Measurements from ENCODE around the gene SLC66A2.
A peak's percentile ranks its signal among the peaks of the same experiment; 100 is the strongest.
"Not testable (repeated sequence)": the region's sequence is repeated elsewhere in the genome, so short reads cannot be mapped to it uniquely, and the experiment has no call there.

Gene SLC66A2

GRCh38 chr18:79877163-79878091 lies 74.0 kb downstream of the SLC66A2 start:
- no peak for DNase-seq

- no peak for DNase-seq
Measured at GRCh38 chr18:79876497-79876896, 75.0 kb downstream of the SLC66A2 start.

- no peak for DNase-seq
Measured at GRCh38 chr18:79875931-79876461, 75.5 kb downstream of the SLC66A2 start.

GRCh38 chr18:79875531-79875919 lies 75.9 kb downstream of the SLC66A2 start:
- DNase-seq: no peak

- no peak for DNase-seq
Measured at GRCh38 chr18:79874553-79875530, 76.6 kb downstream of the SLC66A2 start.

GRCh38 chr18:79873449-79874110 lies 77.9 kb downstream of the SLC66A2 start:
- DNase-seq: no peak

- no peak for DNase-seq
Measured at GRCh38 chr18:79872527-79873444, 78.7 kb downstream of the SLC66A2 start.

- no peak for DNase-seq
Measured at GRCh38 chr18:79871481-79872091, 79.9 kb downstream of the SLC66A2 start.

GRCh38 chr18:79871026-79871390 lies 80.4 kb downstream of the SLC66A2 start:
- no peak for DNase-seq

GRCh38 chr18:79870301-79871025 lies 81.0 kb downstream of the SLC66A2 start:
- DNase-seq: no peak

- no peak for DNase-seq
Measured at GRCh38 chr18:79869591-79870300, 81.7 kb downstream of the SLC66A2 start.

- DNase-seq: no peak
Measured at GRCh38 chr18:79868811-79869541, 82.5 kb downstream of the SLC66A2 start.

- no peak for DNase-seq
Measured at GRCh38 chr18:79868168-79868784, 83.2 kb downstream of the SLC66A2 start.

- no peak for DNase-seq
Measured at GRCh38 chr18:79867666-79868065, 83.8 kb downstream of the SLC66A2 start.

GRCh38 chr18:79866889-79867574 lies 84.4 kb downstream of the SLC66A2 start:
- peak; percentile 6 for DNase-seq

GRCh38 chr18:79865951-79866350 lies 85.5 kb downstream of the SLC66A2 start:
- DNase-seq: not testable (repeated sequence)

- not testable (repeated sequence) for DNase-seq
Measured at GRCh38 chr18:79864955-79865354, 86.5 kb downstream of the SLC66A2 start.

Measured in fibroblast of skin of back (primary cell).